HCT116 (cell line): ENCODE results near the gene OSBPL5. TPM values are rescaled to one million over a fixed set of nuclear protein-coding genes. Genes with fewer than 3 reads are reported as not detected.
A peak's percentile ranks its signal among the peaks of the same experiment; 100 is the strongest.

Source experiments
- ATAC-seq: fragments of 200-7000 bp; cut with Tn5 transposase; 2 replicates; pipeline ENCODE4 v1.9.1; 2020; ENCODE audit warnings: mild to moderate bottlenecking, moderate library complexity
- BruUV-seq: library from RNA; stranded (reverse); fragments of 400-500 nt; replicated peaks from 2 replicates; lab custom pipeline; 2021; lab: Mats Ljungman, UMichigan
- CTCF ChIA-PET: fragments of 300-600 bp; sonication (Branson Sonifier 250); formaldehyde crosslinking; loops from one replicate; lab custom pipeline; 2021; ENCODE audit warnings: antibody characterized with exemption; lab: Charles Lee
- POLR2A ChIA-PET: fragments of 300-600, 350-600 bp; sonication (Branson Sonifier 250); formaldehyde crosslinking; loops from one replicate; lab custom pipeline; 2021; ENCODE audit warnings: antibody characterized with exemption; lab: Charles Lee
- RAD21 ChIA-PET, 2 experiments: fragments of 300-600 bp; sonication (Branson Sonifier 250); formaldehyde crosslinking; loops; one replicate each; lab custom pipeline; 2023; ENCODE audit warnings: low total read pairs in 2 of 2; ENCODE audit not compliant: uncharacterized antibody in 2 of 2, unreplicated experiment in 2 of 2, low non-redundant PET in 1 of 2; lab: Charles Lee
- DNase-seq: peaks from one replicate; pipeline ENCODE4 v3.0.0-alpha.2; 2010; ENCODE audit warnings: low read depth, low spot score
- H2AFZ ChIP-seq: fragments of 200-600 bp; shearing (Covaris generic), sonication (generic); 2 replicates; pipeline ENCODE4 v1.6.1; 2017; ENCODE audit warnings: low read depth, mixed run types, mixed read lengths, antibody characterized with exemption, low read length; ENCODE audit not compliant: poor library complexity, severe bottlenecking
- H3K27ac ChIP-seq: 2 replicates; pipeline ENCODE4 v1.5.1; 2012; ENCODE audit warnings: low read depth, low read length
- H3K27me3 ChIP-seq: fragments of 200-600 bp; sonication (generic); 2 replicates; pipeline ENCODE4 v1.6.1; 2016; ENCODE audit warnings: mixed run types, low read length, mixed read lengths; ENCODE audit not compliant: insufficient read depth
- H3K36me3 ChIP-seq, 2 experiments: fragments of 200-500 bp in 1 of 2; fragments of 200-600 bp in 1 of 2; sonication (Bioruptor generic) in 1 of 2; sonication (generic) in 1 of 2; 2 replicates each; pipeline versions ENCODE4 v1.5.1 to v1.6.1; 2014 to 2016; ENCODE audit warnings: low read length in 2 of 2, inconsistent platforms in 1 of 2, mixed read lengths in 1 of 2, mixed run types in 1 of 2; ENCODE audit not compliant: insufficient read depth in 2 of 2, control insufficient read depth in 1 of 2
- H3K4me1 ChIP-seq, 2 experiments: fragments of 200-600 bp in 1 of 2; sonication (generic) in 1 of 2; 2 replicates each; pipeline versions ENCODE4 v1.5.1 to v1.6.1; 2012 to 2017; ENCODE audit warnings: low read length in 2 of 2, inconsistent platforms in 1 of 2, mild to moderate bottlenecking in 1 of 2, mixed read lengths in 1 of 2, mixed run types in 1 of 2, moderate library complexity in 1 of 2; ENCODE audit not compliant: insufficient read depth in 2 of 2, control insufficient read depth in 1 of 2
- H3K4me2 ChIP-seq: fragments of 200-600 bp; sonication (generic); 2 replicates; pipeline ENCODE4 v1.6.1; 2017; ENCODE audit warnings: mixed run types, low read length, mixed read lengths
- H3K4me3 ChIP-seq, 2 experiments: fragments of 200-600 bp in 1 of 2; sonication (generic) in 1 of 2; replicated peaks in 1 of 2; 2 replicates each; pipeline ENCODE4 v1.5.1; 2011 to 2016; ENCODE audit warnings: low read length in 2 of 2, control low read depth in 1 of 2, low read depth in 1 of 2, mild to moderate bottlenecking in 1 of 2, mixed read lengths in 1 of 2, mixed run types in 1 of 2
- H3K79me2 ChIP-seq: fragments of 200-600 bp; sonication (generic); 2 replicates; pipeline ENCODE4 v1.6.1; 2017; ENCODE audit warnings: mild to moderate bottlenecking, mixed run types, low read length, moderate library complexity, mixed read lengths; ENCODE audit not compliant: insufficient read depth
- H3K9ac ChIP-seq: fragments of 200-600 bp; sonication (generic); 2 replicates; pipeline ENCODE4 v1.6.1; 2016; ENCODE audit warnings: low read length, mixed read lengths
- H3K9me2 ChIP-seq: fragments of 200-600 bp; sonication (generic), shearing (Covaris generic); 2 replicates; pipeline ENCODE4 v1.6.1; 2017; ENCODE audit warnings: mixed run types, mild to moderate bottlenecking, moderate library complexity; ENCODE audit not compliant: insufficient read depth
- H3K9me3 ChIP-seq, 2 experiments: fragments of 200-500 bp in 1 of 2; fragments of 200-600 bp in 1 of 2; sonication (Bioruptor generic) in 1 of 2; sonication (generic) in 1 of 2; 2 replicates each; pipeline ENCODE4 v1.6.1; 2014 to 2017; ENCODE audit warnings: low read length in 2 of 2, mixed read lengths in 2 of 2, inconsistent platforms in 1 of 2, low read depth in 1 of 2, mild to moderate bottlenecking in 1 of 2, mixed run types in 1 of 2, moderate library complexity in 1 of 2; ENCODE audit not compliant: control insufficient read depth in 1 of 2, insufficient read depth in 1 of 2
- H4K20me1 ChIP-seq: fragments of 200-600 bp; sonication (generic), shearing (Covaris generic); 2 replicates; pipeline ENCODE4 v1.6.1; 2017; ENCODE audit warnings: mixed run types, mild to moderate bottlenecking, moderate library complexity; ENCODE audit not compliant: insufficient read depth
- CTCF ChIP-seq, 3 experiments: fragments of 200-600 bp in 1 of 3; sonication (generic) in 1 of 3; IDR thresholded peaks in 2 of 3; conservative IDR thresholded peaks in 1 of 3; 2 replicates each; pipeline ENCODE4 v1.5.1; 2012 to 2017; ENCODE audit warnings: low read depth in 2 of 3, low read length in 2 of 3, antibody characterized with exemption in 1 of 3, borderline replicate concordance in 1 of 3, control low read depth in 1 of 3, mild to moderate bottlenecking in 1 of 3, mixed read lengths in 1 of 3, mixed run types in 1 of 3, moderate library complexity in 1 of 3; ENCODE audit not compliant: insufficient read depth in 1 of 3
- ELF1 ChIP-seq: IDR thresholded peaks from 2 replicates; pipeline ENCODE4 v1.6.1; 2012; ENCODE audit warnings: low read depth, borderline replicate concordance
- POLR2A ChIP-seq: IDR thresholded peaks from 2 replicates; pipeline ENCODE4 v1.7.0; 2011; ENCODE audit warnings: borderline replicate concordance; ENCODE audit not compliant: insufficient read depth, insufficient read length; ENCODE audit errors: extremely low read depth
- POLR2AphosphoS5 ChIP-seq: IDR thresholded peaks from 2 replicates; pipeline ENCODE4 v1.6.1; 2011; ENCODE audit warnings: mild to moderate bottlenecking, low read depth, low read length, moderate library complexity
- TCF7L2 ChIP-seq: IDR thresholded peaks from 2 replicates; pipeline ENCODE4 v1.7.0; 2011; ENCODE audit warnings: borderline replicate concordance, inconsistent platforms; ENCODE audit not compliant: insufficient read depth, insufficient read length; ENCODE audit errors: extremely low read depth
- ZNF274 ChIP-seq: fragments of 200-500 bp; sonication (Bioruptor generic); IDR thresholded peaks from 2 replicates; pipeline ENCODE4 v1.6.1; 2014; ENCODE audit warnings: mild to moderate bottlenecking, low read depth, low read length, inconsistent platforms
- intact Hi-C: fragments of 100-400 bp; cut with micrococcal nuclease; formaldehyde crosslinking; loops from 2 replicates; pipeline ENCODE4 v1.10.0; 2022
- total RNA-seq: library from RNA; stranded (reverse); gene quantifications from one replicate; pipeline ENCODE4 v1.2.1, GENCODE V29; 2021; ENCODE audit not compliant: unreplicated experiment
- TF ChIP-seq, protein P1 (sequence below): IDR thresholded peaks from 2 replicates; pipeline ENCODE4 v1.6.1; 2012

The OSBPL5 gene
- total RNA-seq, 1 experiment from 2014 or later = 44.2 TPM

GRCh38 chr11:3056296-3057068 is 108.6 kb downstream of the OSBPL5 start:
- ChIA-PET CTCF (interaction anchor here (0.7 kb wide), 1 partner anchor 35 kb away, joined by 3 read pairs; no protein-coding TSS in a partner anchor), POLR2A (interaction anchor here (1.0 kb wide), 1 partner anchor 68 kb away, joined by 3 read pairs; no protein-coding TSS in a partner anchor), RAD21 (no interaction called here)
- Histone ChIP-seq H3K27ac (peak overlapping the region; percentile 82; the same call in 1 of the 2 replicates), H3K9ac (peak overlapping the region; percentile 86), H3K36me3 (peaks cover 4 to 20% of the 10 kb centered on the region in 2 experiments; a peak in 3 of 4 replicates), H2AFZ (no peak overlapping the region), H3K4me1 (peaks cover 14 to 33% of the 10 kb centered on the region in 2 experiments), H3K4me2 (peak overlapping the region; percentile 87), H3K4me3 (peak overlapping the region; percentile 97 to 98), H4K20me1 (no peaks in the 10 kb centered on the region), H3K27me3 (no peaks in the 10 kb centered on the region), H3K9me2 (no peaks in the 10 kb centered on the region), H3K79me2 (peaks cover 55% of the 10 kb centered on the region), H3K9me3 (no peaks in the 10 kb centered on the region)
- intact Hi-C loops = no loop called here
- no peak for ATAC-seq
- TSS peak; percentile 46 for BruUV-seq
- DNase-seq = no peak
- TF ChIP-seq ZNF274 (no peak), POLR2AphosphoS5 (no peak), TCF7L2 (peak; percentile 42), ELF1 (no peak)
- TF ChIP-seq, protein P1, sequence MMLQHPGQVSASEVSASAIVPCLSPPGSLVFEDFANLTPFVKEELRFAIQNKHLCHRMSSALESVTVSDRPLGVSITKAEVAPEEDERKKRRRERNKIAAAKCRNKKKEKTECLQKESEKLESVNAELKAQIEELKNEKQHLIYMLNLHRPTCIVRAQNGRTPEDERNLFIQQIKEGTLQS = no peak

GRCh38 chr11:3055891-3056290 is 109.2 kb downstream of the OSBPL5 start:
- ChIA-PET POLR2A (no interaction called here), CTCF (no interaction called here), RAD21 (no interaction called here)
- Histone ChIP-seq H3K9me3 (no peaks in the 10 kb centered on the region), H3K27ac (peak overlapping the region; percentile 82; the same call in 1 of the 2 replicates), H4K20me1 (no peaks in the 10 kb centered on the region), H3K27me3 (no peaks in the 10 kb centered on the region), H3K4me1 (peaks cover 14 to 38% of the 10 kb centered on the region in 2 experiments), H3K9me2 (no peaks in the 10 kb centered on the region), H2AFZ (no peak overlapping the region), H3K4me3 (peak overlapping the region; percentile 97 to 98), H3K4me2 (peak overlapping the region; percentile 87), H3K79me2 (peaks cover 61% of the 10 kb centered on the region), H3K9ac (peak overlapping the region; percentile 86), H3K36me3 (peaks cover 4 to 20% of the 10 kb centered on the region in 2 experiments; a peak in 3 of 4 replicates)
- DNase-seq (no peak), ATAC-seq (no peak)
- TF ChIP-seq CTCF (IDR thresholded peaks at IDR 0.05 in 2 of 3, conservative IDR thresholded peaks at IDR 0.05 in 1 of 3; ENCODE audit: borderline replicate concordance in 1 of 3, insufficient read depth in 1 of 3, low read depth in 2 of 3, low read length in 2 of 3) (no peak), TCF7L2 (no peak), POLR2A (no peak), POLR2AphosphoS5 (no peak)
- intact Hi-C loops = no loop called here
- BruUV-seq = no TSS peak
